ENCODE data around the gene OGFRL1. TPM values are rescaled to one million over a fixed set of nuclear protein-coding genes. Genes with fewer than 3 reads are reported as not detected.

OGFRL1 gene
- total and polyA plus RNA-seq, 2 of the 13 experiments (the other 11 are each of a cell fraction or from before 2014, with no cell fraction given) = 0.26 to 0.80 TPM

DNA sequence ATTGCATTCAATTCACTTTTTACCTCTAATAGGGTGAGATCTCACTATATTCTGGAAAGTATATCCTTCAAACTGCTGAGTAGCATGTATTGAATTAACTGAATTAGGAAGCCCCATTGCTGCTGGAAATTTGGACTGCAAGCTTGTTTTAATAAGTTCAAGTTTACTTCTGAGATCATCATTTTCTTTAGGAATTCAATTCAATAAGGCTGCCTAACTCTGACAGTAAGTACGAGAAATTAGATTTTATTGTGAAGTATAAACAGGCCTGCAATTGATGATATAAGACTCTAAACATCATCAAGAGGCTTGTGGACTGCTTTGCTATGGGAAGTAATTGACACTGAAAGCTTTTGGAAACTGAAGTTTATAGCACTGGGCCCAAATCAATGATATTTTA is 44.4 kb downstream of the OGFRL1 start (continued):
- TF ChIP-seq, protein P1, sequence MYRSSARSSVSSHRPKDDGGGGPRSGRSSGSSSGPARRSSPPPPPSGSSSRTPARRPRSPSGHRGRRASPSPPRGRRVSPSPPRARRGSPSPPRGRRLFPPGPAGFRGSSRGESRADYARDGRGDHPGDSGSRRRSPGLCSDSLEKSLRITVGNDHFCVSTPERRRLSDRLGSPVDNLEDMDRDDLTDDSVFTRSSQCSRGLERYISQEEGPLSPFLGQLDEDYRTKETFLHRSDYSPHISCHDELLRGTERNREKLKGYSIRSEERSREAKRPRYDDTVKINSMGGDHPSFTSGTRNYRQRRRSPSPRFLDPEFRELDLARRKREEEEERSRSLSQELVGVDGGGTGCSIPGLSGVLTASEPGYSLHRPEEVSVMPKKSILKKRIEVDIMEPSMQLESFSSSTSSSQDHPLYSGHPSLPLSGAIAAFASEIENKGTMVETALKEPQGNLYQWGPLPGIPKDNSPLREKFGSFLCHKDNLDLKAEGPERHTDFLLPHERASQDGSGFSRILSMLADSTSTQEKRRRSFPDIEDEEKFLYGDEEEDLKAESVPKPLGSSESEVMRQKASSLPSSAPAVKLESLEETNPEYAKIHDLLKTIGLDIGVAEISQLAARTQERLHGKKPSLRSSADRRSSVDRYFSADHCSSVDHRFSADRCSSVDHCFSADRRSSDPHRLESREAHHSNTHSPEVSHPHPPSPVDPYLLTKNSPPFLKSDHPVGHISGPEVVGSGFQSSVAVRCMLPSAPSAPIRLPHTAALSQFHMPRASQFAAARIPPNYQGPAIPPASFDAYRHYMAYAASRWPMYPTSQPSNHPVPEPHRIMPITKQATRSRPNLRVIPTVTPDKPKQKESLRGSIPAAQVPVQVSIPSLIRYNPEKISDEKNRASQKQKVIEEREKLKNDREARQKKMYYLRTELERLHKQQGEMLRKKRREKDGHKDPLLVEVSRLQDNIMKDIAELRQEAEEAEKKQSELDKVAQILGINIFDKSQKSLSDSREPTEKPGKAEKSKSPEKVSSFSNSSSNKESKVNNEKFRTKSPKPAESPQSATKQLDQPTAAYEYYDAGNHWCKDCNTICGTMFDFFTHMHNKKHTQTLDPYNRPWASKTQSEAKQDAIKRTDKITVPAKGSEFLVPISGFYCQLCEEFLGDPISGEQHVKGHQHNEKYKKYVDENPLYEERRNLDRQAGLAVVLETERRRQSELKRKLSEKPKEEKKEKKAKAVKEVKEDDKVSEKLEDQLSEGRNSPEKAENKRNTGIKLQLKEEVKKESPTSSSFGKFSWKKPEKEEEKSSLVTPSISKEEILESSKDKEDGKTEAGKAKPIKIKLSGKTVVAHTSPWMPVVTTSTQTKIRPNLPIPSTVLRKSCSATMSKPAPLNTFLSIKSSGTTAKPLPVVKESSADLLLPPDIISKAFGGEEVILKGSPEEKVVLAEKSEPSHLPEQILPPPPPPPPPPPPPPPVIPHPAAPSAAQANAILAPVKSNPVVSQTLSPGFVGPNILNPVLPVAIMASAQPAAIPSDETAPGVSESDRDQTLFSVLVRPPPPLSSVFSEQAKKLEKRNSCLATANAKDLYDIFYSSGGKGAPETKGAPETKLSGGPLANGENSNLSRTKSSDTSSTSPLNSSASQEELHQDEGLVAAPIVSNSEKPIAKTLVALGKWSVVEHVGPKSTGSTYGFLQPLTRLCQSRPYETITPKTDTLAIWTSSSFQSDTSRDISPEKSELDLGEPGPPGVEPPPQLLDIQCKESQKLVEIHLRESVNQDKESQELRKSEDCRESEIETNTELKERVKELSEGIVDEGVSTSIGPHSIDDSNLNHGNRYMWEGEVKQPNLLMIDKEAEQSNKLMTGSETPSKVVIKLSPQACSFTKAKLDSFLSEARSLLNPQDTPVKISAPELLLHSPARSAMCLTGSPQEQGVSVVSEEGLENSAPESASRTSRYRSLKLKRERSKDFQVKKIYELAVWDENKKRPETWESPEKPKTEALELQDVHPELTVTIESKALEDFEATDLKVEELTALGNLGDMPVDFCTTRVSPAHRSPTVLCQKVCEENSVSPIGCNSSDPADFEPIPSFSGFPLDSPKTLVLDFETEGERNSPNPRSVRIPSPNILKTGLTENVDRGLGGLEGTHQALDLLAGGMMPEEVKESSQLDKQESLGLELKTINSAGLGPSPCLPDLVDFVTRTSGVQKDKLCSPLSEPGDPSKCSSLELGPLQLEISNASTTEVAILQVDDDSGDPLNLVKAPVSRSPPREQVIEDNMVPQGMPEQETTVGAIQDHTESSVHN (CRISPR knock-in tag; IDR thresholded peaks at IDR 0.05) = no peak
- TF ChIP-seq GPN1 (CRISPR knock-in tag; IDR thresholded peaks at IDR 0.05; ENCODE audit: borderline replicate concordance) (no peak), HNRNPLL (IDR thresholded peaks at IDR 0.05; ENCODE audit: low read depth, low read length, poor library complexity, severe bottlenecking) (no peak), SRY (CRISPR knock-in tag; IDR thresholded peaks at IDR 0.05) (no peak), ASH2L (IDR thresholded peaks at IDR 0.05; ENCODE audit: insufficient read length, low read depth, low read length) (no peak), ZNF543 (CRISPR knock-in tag; IDR thresholded peaks at IDR 0.05) (no peak)
- TF ChIP-seq, protein P2, sequence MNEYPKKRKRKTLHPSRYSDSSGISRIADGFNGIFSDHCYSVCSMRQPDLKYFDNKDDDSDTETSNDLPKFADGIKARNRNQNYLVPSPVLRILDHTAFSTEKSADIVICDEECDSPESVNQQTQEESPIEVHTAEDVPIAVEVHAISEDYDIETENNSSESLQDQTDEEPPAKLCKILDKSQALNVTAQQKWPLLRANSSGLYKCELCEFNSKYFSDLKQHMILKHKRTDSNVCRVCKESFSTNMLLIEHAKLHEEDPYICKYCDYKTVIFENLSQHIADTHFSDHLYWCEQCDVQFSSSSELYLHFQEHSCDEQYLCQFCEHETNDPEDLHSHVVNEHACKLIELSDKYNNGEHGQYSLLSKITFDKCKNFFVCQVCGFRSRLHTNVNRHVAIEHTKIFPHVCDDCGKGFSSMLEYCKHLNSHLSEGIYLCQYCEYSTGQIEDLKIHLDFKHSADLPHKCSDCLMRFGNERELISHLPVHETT (CRISPR knock-in tag; conservative IDR thresholded peaks at IDR 0.05) = no peak

Data from HepG2 (cell line).